GM19463 (cell line): ENCODE data around the gene CNTNAP2.

Source experiments
- ATAC-seq: cut with Tn5 transposase; IDR thresholded peaks from one replicate; pipeline ENCODE4 v1.9.1; 2021; ENCODE audit warnings: mild to moderate bottlenecking, moderate library complexity; ENCODE audit not compliant: unreplicated experiment

CNTNAP2 gene

GRCh38 chr7:146414373-146414772 is 297.8 kb downstream of the CNTNAP2 start:
- ATAC-seq, result no peak

- ATAC-seq, result no peak
Observed at GRCh38 chr7:146414937-146415336, 298.3 kb downstream of the CNTNAP2 start.

DNA sequence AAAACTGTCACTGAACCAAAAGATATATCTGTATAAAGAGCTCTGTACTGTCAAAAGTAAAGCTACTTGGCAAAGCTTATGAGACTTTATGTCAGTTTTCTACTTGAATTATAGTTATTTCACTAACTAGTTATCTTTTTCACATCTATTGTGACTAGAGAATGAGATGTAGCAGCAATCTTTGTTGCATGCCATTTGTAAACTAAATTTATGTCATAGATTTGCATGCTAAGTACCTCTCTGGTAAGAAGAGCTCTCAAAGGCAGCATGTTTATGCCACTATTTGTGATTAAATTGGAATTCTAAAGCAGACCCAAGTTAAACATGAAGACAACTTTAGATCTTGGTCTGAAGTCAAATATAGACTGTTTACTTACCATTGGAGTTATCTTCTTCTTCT is 300.6 kb downstream of the CNTNAP2 start:
- ATAC-seq, result no peak

- ATAC-seq, result no peak
Observed at GRCh38 chr7:146423446-146423845, 306.8 kb downstream of the CNTNAP2 start.

DNA sequence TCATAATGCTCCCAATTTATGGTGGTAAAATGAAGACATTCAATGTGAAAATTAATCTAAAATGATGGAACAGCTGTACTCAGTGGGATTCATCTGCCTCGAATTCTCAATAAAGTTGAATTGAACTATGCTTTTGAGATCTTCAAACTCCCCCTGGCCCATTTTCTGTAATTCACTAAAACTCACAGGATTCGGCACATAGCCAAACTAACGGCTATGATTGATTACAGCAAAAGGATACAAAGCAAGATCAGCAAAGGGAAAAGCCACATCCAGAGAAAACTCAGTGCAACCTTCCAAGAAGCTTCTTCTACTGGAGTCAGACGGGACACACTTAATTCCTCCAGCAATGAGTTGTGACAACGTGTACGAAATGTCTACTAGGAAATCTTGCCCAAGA is 307.5 kb downstream of the CNTNAP2 start:
- ATAC-seq, result no peak

DNA sequence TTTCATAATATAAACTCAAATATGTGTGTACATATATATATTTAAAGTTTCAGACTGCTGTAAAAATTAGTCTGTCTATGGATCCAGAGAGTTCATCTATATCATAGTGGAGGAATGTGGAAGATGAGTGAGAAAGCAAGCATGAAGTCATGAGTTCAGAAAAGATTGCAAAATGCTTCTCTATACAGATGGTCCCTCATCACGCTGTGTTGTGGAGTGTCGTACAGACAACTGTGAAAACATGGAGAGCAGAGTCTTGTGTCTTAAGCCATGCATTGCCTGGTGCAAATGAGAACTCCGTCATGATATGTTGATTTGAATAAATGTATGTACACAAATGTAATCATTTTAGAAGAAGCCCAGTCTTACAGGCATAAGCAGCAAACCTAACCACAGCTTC is 316.9 kb downstream of the CNTNAP2 start:
- ATAC-seq, result no peak

- no peak for ATAC-seq
Observed at GRCh38 chr7:146443102-146443501, 326.5 kb downstream of the CNTNAP2 start.

DNA sequence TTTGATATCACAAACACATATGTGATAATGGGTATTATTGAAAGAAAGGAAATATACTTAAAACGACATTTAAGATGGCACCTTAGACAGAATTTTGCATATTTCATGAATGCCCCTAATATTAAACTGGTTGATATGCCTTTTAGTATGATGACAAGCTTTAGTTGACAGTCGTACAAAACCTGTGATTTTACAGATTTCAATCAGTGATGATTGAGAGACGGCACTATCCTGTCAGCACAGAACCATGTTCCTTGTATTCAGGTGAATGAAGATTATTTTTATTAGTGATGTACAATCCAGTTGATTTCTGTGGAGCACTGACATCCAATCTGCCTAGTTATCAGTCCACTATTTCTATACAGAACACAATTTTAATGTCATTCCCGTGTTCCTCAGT is 333.0 kb downstream of the CNTNAP2 start:
- ATAC-seq, result no peak

- ATAC-seq, result no peak
Observed at GRCh38 chr7:146455091-146455655, 338.6 kb downstream of the CNTNAP2 start.

DNA sequence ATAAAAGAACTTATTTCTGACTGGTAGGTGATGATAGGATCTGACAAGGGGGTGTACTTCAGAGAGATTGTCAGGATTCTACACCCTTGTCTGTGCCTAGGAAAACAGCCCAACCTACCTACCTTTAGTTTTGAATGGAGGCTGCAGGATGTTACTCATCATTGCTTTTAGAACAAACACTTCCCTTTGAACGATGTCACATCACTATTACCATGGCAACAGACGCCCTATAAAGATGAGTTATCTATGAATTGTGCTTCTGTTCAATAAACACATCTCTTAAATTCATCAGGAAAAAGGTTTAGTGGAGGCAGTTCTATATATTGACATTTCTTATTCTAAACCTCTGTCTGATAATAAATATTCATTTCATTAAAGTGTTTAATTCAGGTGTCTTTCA is 362.4 kb downstream of the CNTNAP2 start:
- no peak for ATAC-seq

- ATAC-seq, result no peak
Observed at GRCh38 chr7:146486519-146486918, 369.9 kb downstream of the CNTNAP2 start.

DNA sequence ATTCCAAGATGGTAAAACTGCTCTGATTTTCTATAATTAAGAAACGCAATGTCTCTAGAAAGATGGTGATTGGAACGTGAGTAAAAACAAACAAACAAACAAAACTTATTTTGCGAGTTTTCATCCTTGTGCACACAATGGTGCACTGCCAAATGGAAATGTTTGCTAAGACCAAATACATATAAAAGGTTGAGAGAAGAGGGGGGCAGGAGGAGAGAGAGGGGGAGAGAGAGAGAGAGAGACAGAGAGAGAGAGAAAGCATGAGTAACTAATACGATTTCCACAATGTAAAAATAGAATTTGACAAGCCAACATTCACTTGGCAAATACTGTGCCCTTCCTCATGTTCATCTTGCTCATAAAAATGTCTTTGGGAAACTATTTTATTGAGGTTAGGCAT is 375.4 kb downstream of the CNTNAP2 start:
- no peak for ATAC-seq

DNA sequence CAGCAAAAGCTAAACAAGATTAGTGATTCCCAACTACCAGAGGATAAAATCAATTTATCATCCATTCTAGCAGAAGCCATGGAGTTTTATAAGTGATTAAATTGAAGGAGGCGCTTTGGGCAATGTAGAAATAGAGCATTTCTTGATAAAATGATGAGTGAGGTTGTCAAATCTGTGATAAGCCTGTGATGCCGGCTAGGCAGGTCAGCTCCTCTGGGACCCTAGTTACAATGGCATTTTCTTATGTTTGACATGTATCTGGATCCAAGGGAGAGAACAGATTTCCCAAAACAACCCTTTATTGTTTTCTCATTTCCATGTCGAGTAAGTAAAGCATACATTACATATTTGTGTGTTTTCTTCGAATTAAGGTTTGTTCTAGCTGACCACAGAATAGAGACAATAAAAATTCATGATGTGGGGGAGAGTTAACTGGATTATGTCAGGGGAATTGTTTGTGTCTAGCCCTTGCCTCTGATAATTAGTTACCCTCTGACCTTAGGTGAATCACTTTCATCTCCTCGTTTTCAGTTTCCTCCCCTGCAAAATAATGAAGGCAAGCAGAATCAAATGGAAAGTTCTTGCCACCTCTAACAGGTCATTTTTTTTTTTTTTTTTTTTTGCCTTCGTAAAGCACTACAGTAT is 378.5 kb downstream of the CNTNAP2 start:
- no peak for ATAC-seq

- ATAC-seq, result no peak
Observed at GRCh38 chr7:146496657-146497056, 380.1 kb downstream of the CNTNAP2 start.

DNA sequence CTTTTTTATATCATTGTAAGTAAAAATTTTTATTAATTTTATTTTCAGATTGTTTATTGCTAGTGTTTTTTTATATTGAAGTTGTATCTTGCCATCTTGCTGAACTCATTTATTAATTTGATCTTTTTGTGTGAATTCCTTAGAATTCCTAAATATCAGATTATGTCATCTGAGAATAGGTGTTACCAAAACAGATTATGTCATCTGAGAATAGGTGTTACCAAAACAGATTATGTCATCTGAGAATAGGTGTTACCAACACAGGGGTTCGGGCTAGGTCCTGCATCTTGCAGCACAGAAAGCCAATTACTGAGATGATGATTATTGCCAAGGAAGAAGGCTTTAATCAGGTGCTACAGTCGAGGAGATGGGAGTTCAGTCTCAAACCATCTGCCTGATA is 383.4 kb downstream of the CNTNAP2 start:
- no peak for ATAC-seq

GRCh38 chr7:146503844-146504243 is 387.2 kb downstream of the CNTNAP2 start:
- ATAC-seq, result no peak

- ATAC-seq, result no peak
Observed at GRCh38 chr7:146510088-146510680, 393.6 kb downstream of the CNTNAP2 start.

GRCh38 chr7:146514304-146514703 is 397.7 kb downstream of the CNTNAP2 start:
- no peak for ATAC-seq

DNA sequence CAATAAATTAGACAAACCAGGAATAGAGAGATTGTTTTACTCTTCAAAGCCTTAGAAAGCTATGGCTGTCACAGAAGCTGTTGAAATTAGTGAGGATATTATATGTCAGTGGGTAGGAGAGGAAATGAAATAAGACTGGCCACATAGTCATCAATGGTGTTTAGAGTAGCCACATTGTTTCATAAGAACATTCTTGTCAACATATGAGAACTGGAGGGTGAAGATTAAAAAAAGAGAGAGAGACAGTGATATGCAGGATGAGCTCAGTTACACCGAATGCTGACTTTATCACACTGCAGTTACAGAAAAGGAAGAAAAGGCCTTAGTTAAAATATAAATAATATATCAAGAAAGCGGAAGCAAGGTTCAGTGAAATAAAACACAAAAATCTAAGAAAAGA is 412.0 kb downstream of the CNTNAP2 start:
- no peak for ATAC-seq

DNA sequence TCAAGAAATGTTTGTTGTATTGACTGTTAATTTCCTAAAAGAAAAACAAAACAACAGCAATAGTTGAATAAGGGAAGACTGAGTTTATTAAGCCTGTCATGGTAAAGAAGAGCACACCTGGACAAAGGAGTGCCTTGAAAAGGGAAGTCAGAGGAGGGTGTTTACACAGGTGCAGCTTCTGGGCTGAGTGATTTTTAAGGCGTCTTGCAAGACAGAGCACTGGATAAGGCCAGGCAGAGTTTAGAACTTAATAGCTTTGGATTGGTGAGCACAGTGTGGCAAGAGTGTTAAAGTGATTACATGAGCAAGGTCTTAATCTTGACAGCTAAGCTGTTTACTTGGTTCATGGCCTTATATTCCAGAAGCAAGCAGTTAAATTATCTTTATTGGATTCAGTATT is 423.2 kb downstream of the CNTNAP2 start:
- no peak for ATAC-seq

DNA sequence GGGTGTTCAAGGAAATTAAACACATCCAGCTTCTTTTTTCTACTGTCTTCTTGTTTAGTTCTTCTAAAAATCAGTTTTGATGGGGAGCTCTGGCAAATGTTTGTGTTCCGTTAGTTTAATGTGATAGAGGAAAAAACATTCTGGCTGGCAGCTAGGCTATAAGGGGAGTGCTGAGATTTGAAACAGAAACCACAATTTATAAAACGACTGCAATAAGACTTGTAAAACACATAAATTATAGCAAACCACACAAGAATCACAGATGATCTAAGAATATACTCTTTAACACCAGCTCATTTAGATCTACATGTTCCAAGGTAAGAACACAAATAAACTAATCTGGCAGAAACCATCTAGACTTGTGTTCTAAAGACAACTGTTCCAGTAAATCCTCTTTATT is 425.5 kb downstream of the CNTNAP2 start:
- ATAC-seq, result no peak

GRCh38 chr7:146544748-146545147 is 428.1 kb downstream of the CNTNAP2 start:
- ATAC-seq, result no peak

- ATAC-seq, result no peak
Observed at GRCh38 chr7:146548816-146549215, 432.2 kb downstream of the CNTNAP2 start.
